Measurements from ENCODE around the gene REC114. TPM values are rescaled to one million over a fixed set of nuclear protein-coding genes. Genes with fewer than 3 reads are reported as not detected.

The REC114 gene
- total and polyA plus RNA-seq, 2 donors (not counting 3 experiments of a cell fraction or from before 2014, with no cell fraction given), result not detected

- Histone ChIP-seq H3K4me2 (ENCODE audit: insufficient read depth, low read length) (no peak overlapping the region), H3K9ac (replicated peaks; ENCODE audit: extremely low read depth, insufficient read depth, low read length) (no peak overlapping the region), H3K9me3 (replicated peaks; ENCODE audit: control insufficient read depth, insufficient read depth, low read length) (no peaks in the 10 kb centered on the region), H3K27ac (ENCODE audit: insufficient read depth, low read depth, low read length) (no peak overlapping the region), H3K4me1 (ENCODE audit: control insufficient read depth, extremely low read depth, insufficient read depth, low read length) (no peaks in the 10 kb centered on the region), H3K4me3 (replicated peaks in 1 of 3; ENCODE audit: insufficient read depth in 1 of 3, low read depth in 1 of 3, low read length in 3 of 3) (no peak overlapping the region), H3K27me3 (ENCODE audit: control insufficient read depth in 2 of 2, insufficient read depth in 2 of 2, low read length in 2 of 2) (peaks cover 0 to 15% of the 10 kb centered on the region in 2 experiments), H3K79me2 (ENCODE audit: control insufficient read depth, insufficient read depth, low read length) (no peaks in the 10 kb centered on the region), H4K20me1 (replicated peaks; ENCODE audit: control insufficient read depth, extremely low read depth, insufficient read depth, low read length) (no peaks in the 10 kb centered on the region), H3K9me1 (replicated peaks; ENCODE audit: control insufficient read depth, extremely low read depth, insufficient read depth, low read length) (no peaks in the 10 kb centered on the region), H3K36me3 (ENCODE audit: control insufficient read depth in 2 of 2, extremely low read depth in 1 of 2, insufficient read depth in 2 of 2, low read length in 2 of 2) (no peaks in the 10 kb centered on the region), H2AFZ (ENCODE audit: low read depth, low read length) (no peak overlapping the region)
- FAIRE-seq (no peak), DNase-seq (ENCODE audit: low read depth, low spot score) (no peak)
- TF ChIP-seq MAX (IDR thresholded peaks at IDR 0.05; ENCODE audit: insufficient read depth, insufficient read length), result no peak
- no peak for TF ChIP-seq GATA2 (IDR thresholded peaks at IDR 0.05; ENCODE audit: insufficient read depth, insufficient read length, low read depth, low read length)
- TF ChIP-seq EZH2 (IDR thresholded peaks at IDR 0.05; ENCODE audit: borderline replicate concordance, low read depth, low read length, severe bottlenecking), result no peak
- TF ChIP-seq CTCF (IDR thresholded peaks at IDR 0.05; ENCODE audit: extremely low read depth in 1 of 2, insufficient read depth in 1 of 2, low read depth in 1 of 2, low read length in 2 of 2), result no peak
- TF ChIP-seq MYC (IDR thresholded peaks at IDR 0.05; ENCODE audit: low read depth, low read length), result no peak
- no peak for TF ChIP-seq POLR2AphosphoS5 (IDR thresholded peaks at IDR 0.05; ENCODE audit: insufficient read depth, low read depth, low read length)
- no peak for TF ChIP-seq POLR2A (IDR thresholded peaks at IDR 0.05; ENCODE audit: low read depth, low read length)
- TF ChIP-seq FOS (IDR thresholded peaks at IDR 0.05; ENCODE audit: borderline replicate concordance, insufficient read depth, low read length), result no peak
- no peak for TF ChIP-seq JUN (IDR thresholded peaks at IDR 0.05; ENCODE audit: borderline replicate concordance, insufficient read depth, insufficient read length, low read depth)
- CTCF ChIA-PET, result no interaction called here
- intact Hi-C loops (cut with micrococcal nuclease) (no loop called here), dilution Hi-C loops (cut with MboI; ENCODE audit: extremely low pct_ligation_motif_present, low sequenced_read_pairs) (no loop called here)
- POLR2A ChIA-PET, result no interaction called here
- BruUV-seq (replicated peaks), result no TSS peak
Observed at GRCh38 chr15:73517566-73517965, 74.6 kb downstream of the REC114 start.
